Upper lobe of right lung (tissue), 1 donor: ENCODE measurements around the gene TTC24. TPM values are rescaled to one million over a fixed set of nuclear protein-coding genes. Genes with fewer than 3 reads are reported as not detected.
"Not testable (repeated sequence)": the region's sequence is repeated elsewhere in the genome, so short reads cannot be mapped to it uniquely, and the experiment has no call there.

ENCODE experiments used
- ATAC-seq: fragments of 200-7000 bp; cut with Tn5 transposase; one replicate; pipeline ENCODE4 v1.9.1; 2020; ENCODE audit warnings: mild to moderate bottlenecking, moderate library complexity
- DNase-seq: peaks from one replicate; pipeline ENCODE4 v3.0.0-alpha.2; 2020
- H3K27ac ChIP-seq: fragments of 200-600 bp; one replicate; pipeline ENCODE4 v1.8.0; 2022
- H3K27me3 ChIP-seq: fragments of 200-600 bp; one replicate; pipeline ENCODE4 v1.8.0; 2022; ENCODE audit warnings: mild to moderate bottlenecking
- H3K36me3 ChIP-seq: fragments of 200-600 bp; one replicate; pipeline ENCODE4 v1.8.0; 2022
- H3K4me1 ChIP-seq: fragments of 200-600 bp; one replicate; pipeline ENCODE4 v1.8.0; 2022
- H3K4me3 ChIP-seq: fragments of 200-600 bp; one replicate; pipeline ENCODE4 v1.8.0; 2022; ENCODE audit warnings: mild to moderate bottlenecking
- H3K9me3 ChIP-seq: fragments of 200-600 bp; one replicate; pipeline ENCODE4 v1.8.0; 2022
- intact Hi-C: fragments of 100-400 bp; cut with DNase I; formaldehyde crosslinking; loops from one replicate; pipeline ENCODE4 v1.11.0; 2022
- total RNA-seq: library from RNA; stranded (reverse); fragmentation: NEBNext Ultra II Directional; extraction: Animal tissue kit (Norgen Biotek cat#: 25700); gene quantifications from one replicate; pipeline ENCODE4 v1.2.1, GENCODE V29; 2021
- TF ChIP-seq, protein P1 (sequence below): fragments of 200-600 bp; IDR thresholded peaks from one replicate; pipeline ENCODE4 v1.8.0; 2022; ENCODE audit warnings: antibody characterized with exemption
- donor health status: DM: no; HTN: yes; CAD: no; lungs with severe emphysema.

Gene TTC24
- total RNA-seq, 1 donor from 2014 or later, result not detected

- Histone ChIP-seq H3K36me3 (no peaks in the 10 kb centered on the region), H3K4me3 (no peak overlapping the region), H3K27ac (no peak overlapping the region), H3K9me3 (no peaks in the 10 kb centered on the region), H3K27me3 (no peaks in the 10 kb centered on the region), H3K4me1 (no peaks in the 10 kb centered on the region)
- no peak for DNase-seq
- intact Hi-C loops, result no loop called here
- TF ChIP-seq, protein P1, sequence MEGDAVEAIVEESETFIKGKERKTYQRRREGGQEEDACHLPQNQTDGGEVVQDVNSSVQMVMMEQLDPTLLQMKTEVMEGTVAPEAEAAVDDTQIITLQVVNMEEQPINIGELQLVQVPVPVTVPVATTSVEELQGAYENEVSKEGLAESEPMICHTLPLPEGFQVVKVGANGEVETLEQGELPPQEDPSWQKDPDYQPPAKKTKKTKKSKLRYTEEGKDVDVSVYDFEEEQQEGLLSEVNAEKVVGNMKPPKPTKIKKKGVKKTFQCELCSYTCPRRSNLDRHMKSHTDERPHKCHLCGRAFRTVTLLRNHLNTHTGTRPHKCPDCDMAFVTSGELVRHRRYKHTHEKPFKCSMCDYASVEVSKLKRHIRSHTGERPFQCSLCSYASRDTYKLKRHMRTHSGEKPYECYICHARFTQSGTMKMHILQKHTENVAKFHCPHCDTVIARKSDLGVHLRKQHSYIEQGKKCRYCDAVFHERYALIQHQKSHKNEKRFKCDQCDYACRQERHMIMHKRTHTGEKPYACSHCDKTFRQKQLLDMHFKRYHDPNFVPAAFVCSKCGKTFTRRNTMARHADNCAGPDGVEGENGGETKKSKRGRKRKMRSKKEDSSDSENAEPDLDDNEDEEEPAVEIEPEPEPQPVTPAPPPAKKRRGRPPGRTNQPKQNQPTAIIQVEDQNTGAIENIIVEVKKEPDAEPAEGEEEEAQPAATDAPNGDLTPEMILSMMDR, result no peak
- ATAC-seq, result no peak
Observed at GRCh38 chr1:156550346-156550745, 29.2 kb upstream of the TTC24 start.

DNA sequence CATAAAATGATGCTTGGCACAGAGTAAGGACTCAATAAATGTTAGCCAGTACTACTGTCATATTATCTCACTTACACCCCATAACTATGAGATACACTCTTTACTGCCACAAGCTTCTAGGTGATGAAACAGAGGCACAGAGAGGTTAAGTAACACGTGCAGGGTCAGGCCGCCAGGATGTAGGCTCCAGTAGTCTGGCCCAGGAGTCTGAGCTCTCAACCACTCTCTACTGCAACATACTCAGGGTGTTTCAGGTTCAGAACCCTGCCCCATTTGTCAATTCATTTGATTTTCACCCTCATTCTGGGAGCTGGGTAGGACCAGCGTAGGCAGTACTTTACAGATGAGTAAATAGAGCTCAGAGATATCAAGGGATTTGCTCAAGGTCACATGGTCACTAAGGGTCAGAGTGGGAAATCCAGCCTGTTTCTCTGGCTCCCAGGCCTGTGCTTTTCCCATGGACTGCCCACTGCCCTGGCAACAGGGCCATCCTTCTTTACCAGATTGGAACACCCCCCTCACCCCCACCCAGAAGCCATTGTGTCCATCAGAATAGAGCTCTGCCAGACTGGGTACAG lies 28.4 kb upstream of the TTC24 start:
- no peak for DNase-seq
- H3K36me3 ChIP-seq, result no peaks in the 10 kb centered on the region
- no peaks in the 10 kb centered on the region for H3K4me1 ChIP-seq
- H3K9me3 ChIP-seq, result no peaks in the 10 kb centered on the region
- TF ChIP-seq, protein P1, result no peak
- no peaks in the 10 kb centered on the region for H3K27me3 ChIP-seq
- H3K4me3 ChIP-seq, result no peak overlapping the region
- no peak overlapping the region for H3K27ac ChIP-seq
- no peak for ATAC-seq
- intact Hi-C loops, result no loop called here

GRCh38 chr1:156551869-156552268 lies 27.7 kb upstream of the TTC24 start:
- no peaks in the 10 kb centered on the region for H3K9me3 ChIP-seq
- no peak overlapping the region for H3K27ac ChIP-seq
- TF ChIP-seq, protein P1, result no peak
- DNase-seq, result no peak
- intact Hi-C loops, result no loop called here
- H3K36me3 ChIP-seq, result no peaks in the 10 kb centered on the region
- no peaks in the 10 kb centered on the region for H3K27me3 ChIP-seq
- H3K4me3 ChIP-seq, result no peak overlapping the region
- ATAC-seq, result no peak
- no peaks in the 10 kb centered on the region for H3K4me1 ChIP-seq

DNA sequence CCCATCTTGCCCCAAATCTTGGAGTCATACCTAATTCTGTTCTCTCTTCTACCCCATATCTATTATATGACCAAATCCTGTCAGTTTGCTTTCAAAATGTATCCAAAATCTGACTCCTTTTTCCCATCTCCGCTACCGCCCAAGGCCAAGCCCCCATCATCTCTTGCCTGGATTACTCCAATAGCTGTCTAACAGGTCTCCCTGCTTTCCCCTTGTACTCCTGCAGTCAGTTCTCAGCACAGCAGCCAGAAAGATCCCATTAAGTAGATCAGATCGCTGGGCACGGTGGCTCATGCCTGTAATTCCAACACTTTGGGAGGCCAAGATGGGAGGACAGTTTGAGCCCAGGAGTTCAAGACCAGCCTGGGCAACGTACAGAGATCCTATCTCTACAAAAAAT lies 27.0 kb upstream of the TTC24 start:
- TF ChIP-seq, protein P1, result no peak
- Histone ChIP-seq H3K9me3 (no peaks in the 10 kb centered on the region), H3K36me3 (no peaks in the 10 kb centered on the region), H3K4me1 (no peaks in the 10 kb centered on the region), H3K4me3 (no peak overlapping the region), H3K27ac (no peak overlapping the region), H3K27me3 (no peaks in the 10 kb centered on the region)
- no peak for ATAC-seq
- intact Hi-C loops, result no loop called here
- no peak for DNase-seq

DNA sequence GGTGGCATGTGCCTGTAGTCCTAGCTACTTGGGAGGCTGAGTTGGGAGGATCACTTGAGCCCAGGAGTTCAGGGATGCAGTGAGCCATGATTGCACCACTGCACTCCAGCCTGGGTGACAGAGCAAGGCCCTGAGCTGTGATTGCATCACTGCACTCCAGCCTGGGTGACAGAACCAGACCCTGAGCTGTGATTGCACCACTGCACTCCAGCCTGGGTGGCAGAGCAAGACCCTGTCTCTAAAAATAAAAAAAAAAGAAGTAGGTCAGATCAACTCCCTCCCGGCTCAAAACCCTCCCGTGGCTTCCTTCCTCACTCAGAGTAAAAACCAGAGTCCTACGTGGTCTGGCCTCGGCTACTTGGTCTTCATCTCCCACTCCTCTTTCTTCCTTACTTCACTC lies 26.6 kb upstream of the TTC24 start:
- H3K9me3 ChIP-seq, intact Hi-C loops, H3K36me3 ChIP-seq, H3K4me1 ChIP-seq, H3K27ac ChIP-seq, H3K4me3 ChIP-seq, H3K27me3 ChIP-seq: not testable (repeated sequence)
- ATAC-seq (peak; percentile 74), DNase-seq (peak; percentile 79)

GRCh38 chr1:156553860-156554485 lies 25.6 kb upstream of the TTC24 start:
- H3K27ac ChIP-seq, result no peak overlapping the region
- intact Hi-C loops, result no loop called here
- no peaks in the 10 kb centered on the region for H3K9me3 ChIP-seq
- no peak for ATAC-seq
- H3K4me1 ChIP-seq, result no peaks in the 10 kb centered on the region
- TF ChIP-seq, protein P1, result no peak
- no peaks in the 10 kb centered on the region for H3K27me3 ChIP-seq
- H3K36me3 ChIP-seq, result no peaks in the 10 kb centered on the region
- DNase-seq, result no peak
- H3K4me3 ChIP-seq, result no peak overlapping the region
